Activated gamma-delta T cell treated with Interleukin-2 at 50 U/mL for 16 hours (primary cell): ENCODE measurements around the gene SLC4A11.
"Not testable (repeated sequence)": the region's sequence is repeated elsewhere in the genome, so short reads cannot be mapped to it uniquely, and the experiment has no call there.

ENCODE experiments used
- DNase-seq: peaks from one replicate; pipeline ENCODE4 v3.0.0-alpha.2; 2020

The SLC4A11 gene

GRCh38 chr20:3199976-3200755 lies 38.8 kb downstream of the SLC4A11 start:
- DNase-seq, result no peak

- no peak for DNase-seq
These were observed 39.8 kb downstream of the SLC4A11 start for GRCh38 chr20:3199206-3199605.

GRCh38 chr20:3195590-3196237 lies 43.3 kb downstream of the SLC4A11 start:
- no peak for DNase-seq

GRCh38 chr20:3194617-3195280 lies 44.2 kb downstream of the SLC4A11 start:
- no peak for DNase-seq

- DNase-seq, result no peak
These were observed 45.0 kb downstream of the SLC4A11 start for GRCh38 chr20:3193806-3194616.

- DNase-seq, result no peak
These were observed 46.6 kb downstream of the SLC4A11 start for GRCh38 chr20:3192226-3193015.

- no peak for DNase-seq
These were observed 48.3 kb downstream of the SLC4A11 start for GRCh38 chr20:3190681-3191111.

GRCh38 chr20:3189561-3190131 lies 49.3 kb downstream of the SLC4A11 start:
- no peak for DNase-seq

GRCh38 chr20:3188823-3189413 lies 50.1 kb downstream of the SLC4A11 start:
- DNase-seq, result no peak

- not testable (repeated sequence) for DNase-seq
These were observed 51.1 kb downstream of the SLC4A11 start for GRCh38 chr20:3187861-3188260.

- DNase-seq, result no peak
These were observed 54.9 kb downstream of the SLC4A11 start for GRCh38 chr20:3183896-3184612.

GRCh38 chr20:3182429-3182828 lies 56.6 kb downstream of the SLC4A11 start:
- DNase-seq, result not testable (repeated sequence)

- DNase-seq, result no peak
These were observed 57.7 kb downstream of the SLC4A11 start for GRCh38 chr20:3181270-3181669.

GRCh38 chr20:3180319-3180718 lies 58.7 kb downstream of the SLC4A11 start:
- no peak for DNase-seq

- no peak for DNase-seq
These were observed 61.1 kb downstream of the SLC4A11 start for GRCh38 chr20:3177746-3178485.
